GM08714 (cell line): Measurements from ENCODE around the gene UBASH3A.
"Not testable (repeated sequence)": the region's sequence is repeated elsewhere in the genome, so short reads cannot be mapped to it uniquely, and the experiment has no call there.

Experiments
- H3K4me3 ChIP-seq: fragments of 200-500 bp; sonication (Bioruptor generic); 2 replicates; pipeline ENCODE4 v1.5.1; 2014; ENCODE audit warnings: mild to moderate bottlenecking, low read length, inconsistent platforms
- ZNF274 ChIP-seq: IDR thresholded peaks from 2 replicates; pipeline ENCODE4 v1.6.1; 2012; ENCODE audit warnings: mild to moderate bottlenecking, low read depth, low read length

Gene UBASH3A

DNA sequence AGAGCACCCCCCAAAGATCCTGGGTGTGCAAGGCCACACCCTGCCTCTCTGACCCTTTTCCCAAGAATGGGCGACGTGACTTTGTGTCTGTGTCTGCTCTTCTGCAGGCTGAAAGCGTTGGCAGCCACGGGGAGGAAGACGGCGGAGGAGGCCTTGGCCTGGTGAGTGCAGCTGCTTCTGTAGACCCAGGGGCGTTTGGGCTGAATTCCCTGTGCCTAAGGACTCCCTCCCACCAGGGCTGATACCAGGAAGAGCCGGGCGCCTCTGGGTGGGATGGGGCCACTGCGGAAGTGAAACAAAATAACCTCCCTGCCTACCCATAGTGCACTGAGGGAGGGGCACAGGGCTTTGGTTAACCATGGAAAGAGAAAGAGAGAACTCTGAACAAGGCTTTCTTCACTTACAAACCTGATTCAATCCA lies 2.5 kb downstream of the UBASH3A start:
- no peak overlapping the region for H3K4me3 ChIP-seq
- no peak for TF ChIP-seq ZNF274

DNA sequence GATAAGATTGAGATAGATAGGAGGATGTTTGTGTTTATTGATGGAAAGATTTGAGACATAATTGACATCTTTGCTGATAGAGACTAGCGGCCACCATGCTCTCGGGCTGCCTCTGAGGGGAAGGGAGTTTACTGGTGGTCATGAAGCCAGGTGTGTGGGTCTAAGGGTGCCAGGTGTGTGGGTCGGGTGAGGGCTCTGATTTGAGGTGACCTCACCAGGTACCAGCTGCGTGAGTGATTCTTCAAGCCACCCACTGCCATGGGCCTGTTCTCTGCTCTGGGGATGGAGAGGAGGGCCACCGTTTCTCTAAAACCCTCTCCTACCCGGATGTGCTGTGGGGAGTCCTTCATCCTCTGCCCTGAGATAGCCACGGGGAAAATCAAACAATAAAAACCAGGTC lies 3.2 kb downstream of the UBASH3A start:
- H3K4me3 ChIP-seq: no peak overlapping the region
- no peak for TF ChIP-seq ZNF274

GRCh38 chr21:42407476-42407875 lies 3.8 kb downstream of the UBASH3A start:
- H3K4me3 ChIP-seq: no peak overlapping the region
- TF ChIP-seq ZNF274: no peak

- H3K4me3 ChIP-seq: not testable (repeated sequence)
Observed at GRCh38 chr21:42408718-42409117, 5.0 kb downstream of the UBASH3A start.

- TF ChIP-seq ZNF274: no peak
- no peak overlapping the region for H3K4me3 ChIP-seq
Observed at GRCh38 chr21:42409366-42409765, 5.7 kb downstream of the UBASH3A start.

DNA sequence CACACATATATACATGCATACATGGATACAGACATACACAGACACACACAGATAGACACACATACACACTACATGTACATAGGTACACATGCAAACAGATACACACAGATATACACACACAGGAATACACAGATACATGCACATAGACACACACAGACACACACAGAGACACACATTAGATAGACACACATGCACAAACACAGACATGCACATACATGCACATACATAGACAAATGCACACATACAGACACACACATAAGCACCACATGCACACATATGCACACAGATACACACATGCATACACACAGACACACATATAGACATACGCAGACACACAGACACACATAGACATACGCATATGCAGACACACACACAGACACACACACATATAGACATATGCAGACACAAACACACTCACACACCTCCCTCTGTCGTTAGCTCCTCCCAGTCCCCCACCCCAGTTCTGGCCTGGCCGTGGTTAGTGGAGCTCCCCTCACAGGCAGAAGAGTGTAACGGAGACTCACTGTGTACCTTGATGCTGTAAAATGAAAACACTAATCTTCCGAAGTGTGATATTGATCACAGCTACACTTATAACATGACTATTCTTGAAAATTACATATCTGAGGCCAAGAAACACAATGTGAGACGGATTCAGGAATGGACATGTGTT lies 7.6 kb downstream of the UBASH3A start:
- no peak for TF ChIP-seq ZNF274
- H3K4me3 ChIP-seq: no peak overlapping the region

DNA sequence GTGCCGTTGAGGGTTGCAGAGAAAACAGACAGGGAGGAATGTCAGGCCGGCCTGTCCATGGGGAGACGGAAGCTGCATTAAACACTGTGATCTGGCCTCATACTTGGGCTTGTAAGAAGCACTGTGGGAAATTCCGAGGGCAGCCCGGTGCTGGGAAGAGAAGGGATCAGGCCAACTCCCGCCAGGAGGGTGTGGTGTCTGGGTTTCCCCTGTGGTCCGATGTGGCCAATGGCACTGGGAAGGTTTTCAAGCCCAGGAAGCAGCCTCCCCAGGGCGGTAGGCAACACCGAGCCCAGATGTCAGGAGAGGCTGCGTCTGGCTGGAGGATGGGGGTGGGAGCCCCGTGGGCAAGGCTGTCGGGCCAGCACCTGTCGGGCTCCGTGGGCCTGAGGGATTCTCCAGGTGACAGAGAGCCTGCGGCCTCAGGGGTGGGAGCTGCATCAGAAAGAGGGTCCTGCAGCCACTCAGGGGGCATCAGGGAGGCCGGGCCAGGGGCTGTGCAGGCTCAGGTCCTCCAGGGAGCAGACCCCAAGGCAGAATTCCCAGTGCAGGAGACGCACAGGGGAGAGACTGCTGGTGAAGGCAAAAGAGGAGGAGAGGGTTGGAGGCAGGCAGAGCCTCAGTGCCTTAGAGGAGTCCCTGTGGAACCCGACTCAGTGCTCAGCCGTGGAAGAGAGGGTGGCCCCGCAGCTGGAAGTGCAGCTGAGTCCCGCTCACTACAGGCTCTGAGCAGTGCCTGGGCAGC lies 8.4 kb downstream of the UBASH3A start:
- no peak for TF ChIP-seq ZNF274
- H3K4me3 ChIP-seq: no peak overlapping the region

DNA sequence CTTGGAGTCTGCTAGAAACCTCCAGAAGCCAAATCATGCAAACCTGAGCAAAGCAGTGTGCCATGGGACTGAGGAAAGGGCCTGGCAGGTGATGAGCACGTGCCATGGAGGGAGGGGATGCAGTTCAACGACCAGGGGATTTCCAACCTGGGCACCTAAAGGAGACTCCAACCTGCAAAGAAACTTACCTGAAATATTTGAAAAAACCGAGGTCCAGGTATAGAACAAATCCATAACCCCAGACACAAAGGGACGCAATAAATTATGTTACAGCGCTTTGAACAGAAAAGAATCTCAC lies 8.9 kb downstream of the UBASH3A start:
- H3K4me3 ChIP-seq: no peak overlapping the region
- TF ChIP-seq ZNF274: no peak

DNA sequence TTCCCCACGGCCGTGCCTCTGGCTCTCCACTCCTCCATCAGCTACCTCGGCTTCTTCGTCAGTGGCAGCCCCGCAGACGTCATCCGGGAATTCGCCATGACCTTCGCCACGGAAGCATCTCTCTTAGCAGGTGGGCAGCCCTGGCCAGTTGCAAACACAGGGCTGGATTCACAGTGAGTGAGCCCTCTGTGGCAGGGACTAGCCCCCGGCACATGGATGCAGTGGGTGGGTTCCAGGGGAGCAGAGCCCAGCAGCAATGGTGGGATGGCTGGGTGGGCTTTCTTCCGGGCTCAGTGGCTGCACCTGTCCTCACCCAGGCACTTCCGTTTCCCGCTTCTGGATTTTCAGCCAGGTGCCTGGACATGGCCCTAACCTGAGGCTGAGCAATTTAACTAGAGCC lies 9.4 kb downstream of the UBASH3A start:
- TF ChIP-seq ZNF274: no peak
- H3K4me3 ChIP-seq: no peak overlapping the region

DNA sequence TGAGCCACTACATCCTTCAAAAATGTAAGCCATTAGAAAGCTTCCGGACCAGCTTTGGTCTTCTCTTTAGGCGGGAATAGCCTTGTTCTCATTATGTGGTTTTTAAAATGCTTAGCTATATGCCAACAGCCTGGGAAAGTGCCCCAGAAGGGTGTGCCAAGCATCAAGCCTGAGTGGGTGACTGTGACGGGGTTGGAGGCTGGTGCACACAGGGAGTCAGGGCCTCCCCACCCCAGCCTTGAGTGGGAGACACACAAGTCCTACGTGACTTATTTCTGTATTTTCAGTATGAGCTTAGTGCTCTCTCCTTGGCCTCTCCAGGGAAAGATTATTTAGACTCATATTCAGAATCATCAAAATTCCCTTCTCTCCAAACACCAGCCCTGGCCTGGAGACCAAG lies 9.8 kb downstream of the UBASH3A start:
- TF ChIP-seq ZNF274: no peak
- no peak overlapping the region for H3K4me3 ChIP-seq

GRCh38 chr21:42414066-42414465 lies 10.4 kb downstream of the UBASH3A start:
- no peak for TF ChIP-seq ZNF274
- no peak overlapping the region for H3K4me3 ChIP-seq

- no peak overlapping the region for H3K4me3 ChIP-seq
- no peak for TF ChIP-seq ZNF274
Observed at GRCh38 chr21:42414553-42414927, 10.8 kb downstream of the UBASH3A start.

DNA sequence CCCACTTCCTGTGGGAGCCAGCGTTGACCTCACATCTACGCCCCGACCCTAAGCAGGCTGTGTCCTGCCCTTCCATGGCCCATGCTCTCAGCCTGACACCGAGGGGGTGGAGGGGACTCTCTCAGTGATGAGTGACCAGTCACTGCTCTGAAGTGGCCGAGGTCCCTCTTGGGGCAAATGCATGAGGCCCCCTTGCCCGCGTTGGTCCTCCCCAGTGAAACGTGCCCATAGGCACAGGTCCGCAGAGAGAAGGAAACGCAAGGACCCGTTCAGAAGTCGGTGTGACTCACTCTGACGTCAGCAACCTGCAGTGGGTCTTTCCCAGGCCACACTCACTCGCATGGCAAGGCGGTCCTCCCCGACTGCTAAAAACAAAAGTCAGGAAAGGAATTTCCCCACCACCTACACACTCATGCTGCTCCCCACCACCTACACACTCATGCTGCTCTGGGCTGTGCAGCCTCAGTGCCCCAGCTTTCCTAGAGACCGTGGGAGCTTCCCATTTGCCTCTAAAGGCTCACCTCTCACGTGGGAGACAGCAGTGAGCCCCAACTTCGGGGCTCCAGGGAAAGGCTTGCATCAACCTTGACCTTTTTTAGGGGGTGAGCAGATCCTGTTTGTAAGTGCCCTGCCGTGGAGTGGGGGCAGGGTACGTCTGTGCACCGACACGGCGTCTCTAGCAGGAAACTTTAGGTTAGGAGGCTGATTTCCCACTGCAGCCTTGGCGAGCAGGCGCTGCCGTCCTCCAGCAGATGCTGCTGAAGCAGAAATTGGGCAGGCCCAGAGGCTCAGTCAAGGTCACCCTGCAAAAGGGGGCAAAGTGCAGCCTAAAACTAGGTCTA lies 11.4 kb downstream of the UBASH3A start:
- H3K4me3 ChIP-seq: no peak overlapping the region; the same call in 1 of the 2 replicates
- TF ChIP-seq ZNF274: no peak

- no peak overlapping the region for H3K4me3 ChIP-seq
- no peak for TF ChIP-seq ZNF274
Observed at GRCh38 chr21:42417533-42417932, 13.8 kb downstream of the UBASH3A start.

- no peak overlapping the region for H3K4me3 ChIP-seq
- TF ChIP-seq ZNF274: no peak
Observed at GRCh38 chr21:42418886-42419285, 15.2 kb downstream of the UBASH3A start.
